IPS-15b (cell line): ENCODE results near the gene RAPGEF1.

ENCODE experiments used
- H3K27me3 ChIP-seq: one replicate; pipeline ENCODE4 v1.6.1; 2013; ENCODE audit warnings: low read length; ENCODE audit not compliant: control insufficient read depth, insufficient read depth
- H3K36me3 ChIP-seq: one replicate; pipeline ENCODE4 v1.6.1; 2013; ENCODE audit warnings: low read length; ENCODE audit not compliant: control insufficient read depth, insufficient read depth
- H3K4me1 ChIP-seq: one replicate; pipeline ENCODE4 v1.6.1; 2013; ENCODE audit warnings: mild to moderate bottlenecking, low read length; ENCODE audit not compliant: control insufficient read depth, insufficient read depth
- H3K4me3 ChIP-seq: one replicate; pipeline ENCODE4 v1.5.1; 2013; ENCODE audit warnings: low read depth, low read length
- H3K9ac ChIP-seq: one replicate; pipeline ENCODE4 v1.6.1; 2013; ENCODE audit warnings: low read depth, mild to moderate bottlenecking, low read length
- H3K9me3 ChIP-seq: one replicate; pipeline ENCODE4 v1.6.1; 2013; ENCODE audit warnings: mild to moderate bottlenecking, low read length; ENCODE audit not compliant: control insufficient read depth, insufficient read depth

RAPGEF1 gene

GRCh38 chr9:131609099-131609830 lies 130.6 kb downstream of the RAPGEF1 start:
- H3K4me1 ChIP-seq: peaks cover 11% of the 10 kb centered on the region
- no peaks in the 10 kb centered on the region for H3K9me3 ChIP-seq
- no peak overlapping the region for H3K9ac ChIP-seq
- peaks cover 2% of the 10 kb centered on the region for H3K36me3 ChIP-seq
- no peaks in the 10 kb centered on the region for H3K27me3 ChIP-seq
- H3K4me3 ChIP-seq: no peak overlapping the region

GRCh38 chr9:131608493-131609037 lies 131.3 kb downstream of the RAPGEF1 start:
- H3K9ac ChIP-seq: peak overlapping the region; percentile 79
- no peaks in the 10 kb centered on the region for H3K9me3 ChIP-seq
- peaks cover 11% of the 10 kb centered on the region for H3K4me1 ChIP-seq
- peaks cover 2% of the 10 kb centered on the region for H3K36me3 ChIP-seq
- no peak overlapping the region for H3K4me3 ChIP-seq
- H3K27me3 ChIP-seq: no peaks in the 10 kb centered on the region

GRCh38 chr9:131607591-131607990 lies 132.3 kb downstream of the RAPGEF1 start:
- Histone ChIP-seq H3K9me3 (no peaks in the 10 kb centered on the region), H3K9ac (no peak overlapping the region), H3K27me3 (no peaks in the 10 kb centered on the region), H3K4me1 (peaks cover 11% of the 10 kb centered on the region), H3K36me3 (peaks cover 5% of the 10 kb centered on the region), H3K4me3 (no peak overlapping the region)

GRCh38 chr9:131606896-131607567 lies 132.8 kb downstream of the RAPGEF1 start:
- H3K27me3 ChIP-seq: no peaks in the 10 kb centered on the region
- peaks cover 5% of the 10 kb centered on the region for H3K36me3 ChIP-seq
- no peaks in the 10 kb centered on the region for H3K9me3 ChIP-seq
- no peak overlapping the region for H3K9ac ChIP-seq
- no peak overlapping the region for H3K4me3 ChIP-seq
- H3K4me1 ChIP-seq: peaks cover 11% of the 10 kb centered on the region

- H3K36me3 ChIP-seq: peaks cover 5% of the 10 kb centered on the region
Observed at GRCh38 chr9:131605770-131606590, 133.9 kb downstream of the RAPGEF1 start.

GRCh38 chr9:131603711-131604439 lies 136.0 kb downstream of the RAPGEF1 start:
- Histone ChIP-seq H3K9me3 (no peaks in the 10 kb centered on the region), H3K4me1 (peaks cover 11% of the 10 kb centered on the region), H3K27me3 (no peaks in the 10 kb centered on the region), H3K36me3 (peaks cover 9% of the 10 kb centered on the region), H3K9ac (no peak overlapping the region), H3K4me3 (no peak overlapping the region)

More at GRCh38 chr9:131605770-131606590, 133.9 kb downstream of the RAPGEF1 start:
- H3K27me3 ChIP-seq: no peaks in the 10 kb centered on the region
- no peaks in the 10 kb centered on the region for H3K9me3 ChIP-seq
- no peak overlapping the region for H3K9ac ChIP-seq
- H3K4me1 ChIP-seq: peaks cover 11% of the 10 kb centered on the region
- no peak overlapping the region for H3K4me3 ChIP-seq

GRCh38 chr9:131603199-131603598 lies 136.7 kb downstream of the RAPGEF1 start:
- no peaks in the 10 kb centered on the region for H3K27me3 ChIP-seq
- H3K9ac ChIP-seq: no peak overlapping the region
- peaks cover 13% of the 10 kb centered on the region for H3K36me3 ChIP-seq
- H3K4me1 ChIP-seq: peaks cover 8% of the 10 kb centered on the region
- no peak overlapping the region for H3K4me3 ChIP-seq
- H3K9me3 ChIP-seq: no peaks in the 10 kb centered on the region

- H3K27me3 ChIP-seq: no peaks in the 10 kb centered on the region
- no peaks in the 10 kb centered on the region for H3K4me1 ChIP-seq
- H3K9me3 ChIP-seq: no peaks in the 10 kb centered on the region
- no peak overlapping the region for H3K4me3 ChIP-seq
- no peak overlapping the region for H3K9ac ChIP-seq
- peaks cover 22% of the 10 kb centered on the region for H3K36me3 ChIP-seq
Observed at GRCh38 chr9:131601683-131602181, 138.1 kb downstream of the RAPGEF1 start.

- Histone ChIP-seq H3K9me3 (no peaks in the 10 kb centered on the region), H3K27me3 (no peaks in the 10 kb centered on the region), H3K4me3 (no peak overlapping the region), H3K9ac (no peak overlapping the region), H3K36me3 (peaks cover 41% of the 10 kb centered on the region), H3K4me1 (no peaks in the 10 kb centered on the region)
Observed at GRCh38 chr9:131598121-131598520, 141.8 kb downstream of the RAPGEF1 start.

- Histone ChIP-seq H3K9me3 (no peaks in the 10 kb centered on the region), H3K36me3 (peaks cover 41% of the 10 kb centered on the region), H3K27me3 (no peaks in the 10 kb centered on the region), H3K4me3 (no peak overlapping the region), H3K4me1 (no peaks in the 10 kb centered on the region), H3K9ac (no peak overlapping the region)
Observed at GRCh38 chr9:131597246-131597645, 142.6 kb downstream of the RAPGEF1 start.

GRCh38 chr9:131596430-131596743 lies 143.5 kb downstream of the RAPGEF1 start:
- Histone ChIP-seq H3K27me3 (no peaks in the 10 kb centered on the region), H3K9me3 (no peaks in the 10 kb centered on the region), H3K4me3 (no peak overlapping the region), H3K36me3 (peaks cover 48% of the 10 kb centered on the region), H3K9ac (no peak overlapping the region), H3K4me1 (no peaks in the 10 kb centered on the region)
